ENCODE measurements around the gene PDGFB. TPM values are rescaled to one million over a fixed set of nuclear protein-coding genes. Genes with fewer than 3 reads are reported as not detected.

PDGFB gene
- total RNA-seq, 3 donors from 2014 or later (not counting 1 experiment from before 2014, with no cell fraction given) = 0.28 to 1.2 (median 0.31) TPM

GRCh38 chr22:39241794-39242594 is 2.8 kb downstream of the PDGFB start:
- H3K9me3 Mint-ChIP-seq = no peaks in the 10 kb centered on the region
- H3K36me3 Mint-ChIP-seq = no peaks in the 10 kb centered on the region
- H3K27me3 Mint-ChIP-seq (ENCODE audit: low read depth in 2 of 2) = peaks cover 35 to 55% of the 10 kb centered on the region in 2 donors
- Histone ChIP-seq H3K4me1 (ENCODE audit: control insufficient read depth, insufficient read depth, low read length) (peaks cover 65% of the 10 kb centered on the region), H3K36me3 (ENCODE audit: control insufficient read depth, insufficient read depth, low read length) (no peaks in the 10 kb centered on the region), H3K4me3 (ENCODE audit: low read length) (no peak overlapping the region), H3K9me3 (ENCODE audit: control insufficient read depth, insufficient read depth, low read length) (no peaks in the 10 kb centered on the region), H3K27ac (ENCODE audit: low read length) (no peak overlapping the region), H3K27me3 (ENCODE audit: control insufficient read depth, insufficient read depth, low read length) (peaks cover 44% of the 10 kb centered on the region)
- intact Hi-C loops (cut with micrococcal nuclease) = no loop called here
- peak; percentile 28 to 45 (median 42) for ATAC-seq
- peaks cover 35 to 53% of the 10 kb centered on the region in 2 donors for H3K4me1 Mint-ChIP-seq
- peak in 1 of 2 donors; percentile 87 for DNase-seq
- peak overlapping the region; percentile 76 to 85 for H3K27ac Mint-ChIP-seq
- WGBS (ENCODE audit: insufficient coverage) = under 1% methylated on average over 90 of the region's 92 CpGs
- peak overlapping the region; percentile 93 for H3K4me3 Mint-ChIP-seq
- TF ChIP-seq CTCF (IDR thresholded peaks at IDR 0.05) = no peak

GRCh38 chr22:39240831-39241793 is 3.7 kb downstream of the PDGFB start:
- Histone ChIP-seq H3K36me3 (ENCODE audit: control insufficient read depth, insufficient read depth, low read length) (no peaks in the 10 kb centered on the region), H3K27ac (ENCODE audit: low read length) (no peak overlapping the region), H3K4me1 (ENCODE audit: control insufficient read depth, insufficient read depth, low read length) (peaks cover 74% of the 10 kb centered on the region), H3K9me3 (ENCODE audit: control insufficient read depth, insufficient read depth, low read length) (no peaks in the 10 kb centered on the region), H3K4me3 (ENCODE audit: low read length) (no peak overlapping the region), H3K27me3 (ENCODE audit: control insufficient read depth, insufficient read depth, low read length) (peaks cover 42% of the 10 kb centered on the region)
- ATAC-seq = peak; percentile 13 to 18 (median 15)
- Mint-ChIP-seq H3K4me1 (peaks cover 44 to 62% of the 10 kb centered on the region in 2 donors), H3K36me3 (no peaks in the 10 kb centered on the region), H3K4me3 (peak overlapping the region; percentile 93), H3K9me3 (no peaks in the 10 kb centered on the region), H3K27ac (peak overlapping the region; percentile 76 to 85), H3K27me3 (ENCODE audit: low read depth in 2 of 2) (peaks cover 35 to 54% of the 10 kb centered on the region in 2 donors)
- TF ChIP-seq CTCF (IDR thresholded peaks at IDR 0.05) = no peak
- intact Hi-C loops (cut with micrococcal nuclease) = no loop called here
- 9% methylated on average over 25 of the region's 27 CpGs for WGBS (ENCODE audit: insufficient coverage)
- DNase-seq = peak in 1 of 2 donors; percentile 74

GRCh38 chr22:39239561-39240423 is 5.0 kb downstream of the PDGFB start:
- no peak overlapping the region for H3K27ac ChIP-seq (ENCODE audit: low read length)
- WGBS (ENCODE audit: insufficient coverage) = 62% methylated on average over 20 of the region's 20 CpGs
- H3K27ac Mint-ChIP-seq = peak overlapping the region in 1 of 2 donors; percentile 76
- H3K36me3 ChIP-seq (ENCODE audit: control insufficient read depth, insufficient read depth, low read length) = no peaks in the 10 kb centered on the region
- ATAC-seq (no peak), DNase-seq (peak in 1 of 2 donors; percentile 44)
- H3K4me3 ChIP-seq (ENCODE audit: low read length) = no peak overlapping the region
- no peaks in the 10 kb centered on the region for H3K9me3 Mint-ChIP-seq
- H3K36me3 Mint-ChIP-seq = no peaks in the 10 kb centered on the region
- intact Hi-C loops (cut with micrococcal nuclease) = loop anchor here (5.0 kb wide), 1 partner anchor 38 kb away; no protein-coding TSS in a partner anchor
- no peak for TF ChIP-seq CTCF (IDR thresholded peaks at IDR 0.05)
- peaks cover 43% of the 10 kb centered on the region for H3K27me3 ChIP-seq (ENCODE audit: control insufficient read depth, insufficient read depth, low read length)
- H3K4me1 Mint-ChIP-seq = peaks cover 44 to 68% of the 10 kb centered on the region in 2 donors
- H3K4me3 Mint-ChIP-seq = peak overlapping the region; percentile 93
- no peaks in the 10 kb centered on the region for H3K9me3 ChIP-seq (ENCODE audit: control insufficient read depth, insufficient read depth, low read length)
- H3K27me3 Mint-ChIP-seq (ENCODE audit: low read depth in 2 of 2) = peaks cover 30 to 56% of the 10 kb centered on the region in 2 donors
- H3K4me1 ChIP-seq (ENCODE audit: control insufficient read depth, insufficient read depth, low read length) = peaks cover 75% of the 10 kb centered on the region
